Measurements from ENCODE around the gene GKAP1. TPM values are rescaled to one million over a fixed set of nuclear protein-coding genes. Genes with fewer than 3 reads are reported as not detected.

Gene GKAP1
- total and polyA plus RNA-seq, 2 of the 13 experiments (the other 11 are each of a cell fraction or from before 2014, with no cell fraction given): 5.6 to 6.1 TPM

GRCh38 chr9:83707768-83708514 lies 109.6 kb downstream of the GKAP1 start, which contains the start of gene UBQLN1 (continued):
- TF ChIP-seq ZNF772 (CRISPR knock-in tag; IDR thresholded peaks at IDR 0.05): peak; percentile 83
- no peak for TF ChIP-seq TCF7 (IDR thresholded peaks at IDR 0.05; ENCODE audit: low read depth)
- TF ChIP-seq ETV6 (CRISPR knock-in tag; conservative IDR thresholded peaks at IDR 0.05): peak; percentile 84
- TF ChIP-seq KDM2A (CRISPR knock-in tag; IDR thresholded peaks at IDR 0.05; ENCODE audit: borderline replicate concordance, low read depth): peak; percentile 91; the same call in 1 of the 2 replicates
- no peak for TF ChIP-seq ZSCAN30 (CRISPR knock-in tag; IDR thresholded peaks at IDR 0.05)
- TF ChIP-seq ZNF138 (CRISPR knock-in tag; IDR thresholded peaks at IDR 0.05; ENCODE audit: low read depth): peak; percentile 77; the same call in 1 of the 2 replicates
- TF ChIP-seq FOXC1 (CRISPR knock-in tag; IDR thresholded peaks at IDR 0.05; ENCODE audit: borderline replicate concordance): peak; percentile 53; the same call in 1 of the 2 replicates
- TF ChIP-seq RFX5 (IDR thresholded peaks at IDR 0.05; ENCODE audit: low read depth, low read length): peak; percentile 53
- peak; percentile 73; the same call in 1 of the 2 replicates for TF ChIP-seq DNMT3B (CRISPR knock-in tag; conservative IDR thresholded peaks at IDR 0.05)
- peak; percentile 50; the same call in 1 of the 2 replicates for TF ChIP-seq PRDM15 (CRISPR knock-in tag; IDR thresholded peaks at IDR 0.05)
- peak; percentile 92 for TF ChIP-seq IRF2 (CRISPR knock-in tag; IDR thresholded peaks at IDR 0.05)
- peak; percentile 71 for TF ChIP-seq ZBTB25 (CRISPR knock-in tag; IDR thresholded peaks at IDR 0.05)
- TF ChIP-seq RBM39 (IDR thresholded peaks at IDR 0.05; ENCODE audit: low read depth, low read length, poor library complexity, severe bottlenecking): peak; percentile 30
- TF ChIP-seq E2F5 (CRISPR knock-in tag; conservative IDR thresholded peaks at IDR 0.05): 0 out of 2 replicates have a peak, but pooled peaks have one; percentile 63
- TF ChIP-seq ZBTB34 (CRISPR knock-in tag; IDR thresholded peaks at IDR 0.05): no peak
- TF ChIP-seq ZNF879 (CRISPR knock-in tag; IDR thresholded peaks at IDR 0.05): peak; percentile 56; the same call in 1 of the 2 replicates
- TF ChIP-seq CEBPZ (IDR thresholded peaks at IDR 0.05; ENCODE audit: low read length): no peak
- TF ChIP-seq TCF12 (IDR thresholded peaks at IDR 0.05): no peak
- peak; percentile 62; the same call in 1 of the 2 replicates for TF ChIP-seq TCF12 (CRISPR knock-in tag; IDR thresholded peaks at IDR 0.05)

All from HepG2 (cell line).